ENCODE results near the gene LHX2.

LHX2 gene

DNA sequence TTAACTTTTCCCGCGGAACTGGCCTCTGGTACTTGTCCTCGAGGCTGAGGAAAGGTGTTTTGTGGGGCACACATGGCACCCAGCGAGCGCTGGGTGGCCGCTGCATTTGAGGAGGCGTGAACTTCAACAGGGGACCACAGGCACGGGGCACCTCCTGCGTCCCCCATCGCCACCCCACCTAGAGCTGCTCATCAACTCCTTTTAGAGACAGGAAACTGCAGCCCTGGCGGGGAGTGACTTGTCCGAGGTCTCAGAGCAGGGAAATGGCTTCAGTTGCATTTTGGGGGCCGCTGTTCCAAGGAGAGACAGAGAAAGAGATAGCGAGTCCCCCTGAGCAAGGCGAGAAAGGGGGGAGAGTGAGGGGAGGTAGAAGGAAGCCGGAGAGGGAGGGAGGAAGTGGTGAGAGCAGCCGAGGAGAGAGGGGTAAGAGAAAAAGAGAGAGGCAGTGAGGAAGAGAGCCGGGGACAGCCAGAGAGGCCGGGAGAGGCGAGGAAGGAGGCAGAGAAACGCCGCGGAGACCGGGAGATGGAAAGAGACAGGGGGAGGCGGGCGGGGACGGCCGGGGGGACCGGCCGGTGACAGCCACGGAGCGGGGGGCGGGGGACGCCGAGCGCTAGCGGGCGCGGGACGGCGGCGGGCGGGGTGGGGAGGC is 12.5 kb upstream of the LHX2 start:
- in situ Hi-C loops (cut with MboI; ENCODE audit: low sequenced_read_pairs) = no loop called here

DNA sequence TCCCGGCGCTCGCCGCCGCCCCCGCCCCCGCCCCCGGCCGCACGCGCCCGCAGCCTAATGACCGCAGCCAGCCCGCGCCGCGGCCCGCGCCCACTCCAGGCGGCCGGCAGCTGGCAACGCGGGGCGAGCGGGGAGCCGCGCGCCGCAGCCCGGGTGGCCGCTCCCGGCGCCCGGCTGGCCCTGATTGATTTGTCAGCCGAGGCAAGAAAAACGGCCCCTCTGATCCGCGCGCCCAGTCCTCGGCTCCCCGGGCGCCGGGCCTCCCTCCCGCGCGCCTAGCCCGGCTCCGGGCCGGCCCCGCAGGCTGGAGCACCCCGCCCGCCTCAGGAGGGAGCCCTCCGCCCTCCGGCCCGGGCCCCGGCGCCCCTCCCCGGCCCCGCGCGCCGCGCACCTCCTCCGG is 11.9 kb upstream of the LHX2 start:
- in situ Hi-C loops (cut with MboI; ENCODE audit: low sequenced_read_pairs) = no loop called here

DNA sequence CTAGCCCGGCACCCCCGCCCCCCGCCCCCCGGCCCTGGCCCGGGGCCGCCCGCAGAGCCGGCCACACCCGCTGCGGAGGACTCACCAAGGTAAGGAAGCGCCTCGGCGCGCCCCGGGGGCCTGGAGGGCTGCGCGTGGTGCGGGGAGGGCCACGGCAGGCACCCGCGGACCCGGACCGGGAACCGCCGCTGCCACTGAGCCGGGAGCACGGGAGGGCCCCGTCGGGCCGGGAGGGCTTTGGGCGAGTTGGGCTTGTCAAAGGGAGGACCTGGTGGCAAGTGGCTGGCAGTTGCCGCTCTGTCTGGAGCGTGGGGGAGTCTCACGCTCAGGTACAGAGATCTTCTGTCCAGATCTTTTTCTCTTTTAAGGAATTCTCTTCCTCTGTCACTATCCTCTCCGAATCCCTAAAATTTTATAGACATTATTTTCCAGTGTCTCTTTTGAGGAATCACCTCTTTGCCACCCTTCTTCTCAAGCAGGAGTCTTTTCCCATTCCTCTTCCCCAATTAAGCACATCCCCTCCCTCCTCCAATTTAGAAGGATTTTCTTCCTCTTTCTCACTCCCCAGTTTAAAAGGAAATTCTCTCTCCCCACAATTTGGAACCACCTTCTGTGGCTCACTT is 11.3 kb upstream of the LHX2 start:
- in situ Hi-C loops (cut with MboI; ENCODE audit: low sequenced_read_pairs) = no loop called here

GRCh38 chr9:124000784-124001457 is 10.6 kb upstream of the LHX2 start:
- in situ Hi-C loops (cut with MboI; ENCODE audit: low sequenced_read_pairs) = no loop called here

DNA sequence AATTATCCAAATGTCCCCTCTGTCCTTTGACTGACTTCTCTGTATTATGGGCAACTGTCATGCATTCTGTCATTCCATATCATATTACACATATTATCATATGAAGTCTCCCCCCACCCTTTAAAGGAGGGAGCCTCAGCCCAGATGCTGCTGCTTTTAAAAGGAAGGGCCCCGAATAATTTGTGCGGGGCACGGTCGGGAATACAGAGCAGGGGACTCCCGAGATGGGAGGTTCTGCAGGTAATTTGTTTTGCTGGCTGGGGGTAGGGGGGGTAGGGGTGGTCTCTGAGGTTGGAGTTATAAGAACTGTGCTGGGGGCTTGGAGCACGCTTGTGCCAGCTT is 10.1 kb upstream of the LHX2 start:
- in situ Hi-C loops (cut with MboI; ENCODE audit: low sequenced_read_pairs) = no loop called here

DNA sequence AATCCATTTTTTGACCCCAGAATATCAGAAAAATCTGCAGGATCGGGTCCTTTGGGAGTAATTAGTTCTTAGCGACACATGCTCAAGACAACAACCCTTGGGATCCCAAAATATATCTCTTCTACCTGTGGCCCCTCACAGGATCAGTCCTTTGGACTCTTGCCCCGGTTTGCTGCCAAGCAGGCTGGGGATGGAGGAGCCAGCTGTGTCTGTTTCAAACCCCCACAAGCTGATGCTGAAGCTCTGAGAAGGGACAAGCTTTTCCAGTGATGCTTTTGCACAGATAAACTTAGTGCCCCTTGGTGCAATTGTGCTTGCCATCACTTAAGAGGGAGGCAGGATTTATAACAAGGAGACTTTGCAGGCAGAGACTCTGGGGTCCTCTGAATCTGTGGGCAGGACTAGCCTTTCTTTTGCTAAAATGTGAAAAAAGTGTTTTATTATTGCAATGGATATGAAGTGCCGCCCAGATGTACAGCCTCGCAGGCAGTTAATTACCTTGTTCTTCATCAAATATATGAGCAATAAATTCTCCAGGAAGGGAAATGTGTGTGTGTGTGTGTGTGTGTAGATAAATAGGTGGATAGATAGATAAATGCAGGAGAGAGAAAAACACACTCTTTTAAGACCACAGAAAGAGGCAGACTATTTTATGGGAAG is 9.6 kb upstream of the LHX2 start:
- in situ Hi-C loops (cut with MboI; ENCODE audit: low sequenced_read_pairs) = no loop called here

DNA sequence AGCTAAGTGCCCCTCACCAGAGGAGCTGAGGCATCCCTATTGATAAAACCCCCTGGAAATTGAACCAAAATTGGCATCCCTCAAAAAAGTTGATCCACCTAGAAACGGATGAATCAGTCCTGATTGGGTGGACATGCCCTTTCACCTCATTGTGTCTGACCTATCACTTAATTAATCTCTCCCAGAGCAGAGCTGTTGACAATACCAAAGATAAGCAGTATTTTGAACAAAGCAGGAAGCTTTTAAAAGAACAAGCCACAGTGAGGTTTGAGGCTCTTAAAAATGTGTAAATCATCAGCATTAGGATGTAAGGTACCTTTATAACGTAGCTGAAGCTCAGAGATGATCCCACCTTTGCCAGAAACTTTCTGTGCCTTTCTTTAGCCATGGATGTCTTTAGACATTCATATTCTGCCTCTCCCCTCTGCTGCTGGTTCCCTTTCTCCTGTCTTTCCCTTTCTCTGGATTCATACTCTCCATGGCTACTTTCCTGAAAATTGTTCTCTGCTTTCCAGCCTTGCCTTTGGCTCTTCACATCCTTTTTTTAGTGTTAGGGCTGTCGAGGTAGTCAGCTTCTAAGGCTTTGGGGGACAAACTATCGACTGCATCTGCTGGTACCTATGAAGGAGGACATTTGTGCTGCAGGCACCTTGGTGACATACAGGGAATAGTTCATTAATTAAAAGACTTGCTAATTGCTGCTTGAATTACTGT is 7.8 kb upstream of the LHX2 start:
- in situ Hi-C loops (cut with MboI; ENCODE audit: low sequenced_read_pairs) = no loop called here

DNA sequence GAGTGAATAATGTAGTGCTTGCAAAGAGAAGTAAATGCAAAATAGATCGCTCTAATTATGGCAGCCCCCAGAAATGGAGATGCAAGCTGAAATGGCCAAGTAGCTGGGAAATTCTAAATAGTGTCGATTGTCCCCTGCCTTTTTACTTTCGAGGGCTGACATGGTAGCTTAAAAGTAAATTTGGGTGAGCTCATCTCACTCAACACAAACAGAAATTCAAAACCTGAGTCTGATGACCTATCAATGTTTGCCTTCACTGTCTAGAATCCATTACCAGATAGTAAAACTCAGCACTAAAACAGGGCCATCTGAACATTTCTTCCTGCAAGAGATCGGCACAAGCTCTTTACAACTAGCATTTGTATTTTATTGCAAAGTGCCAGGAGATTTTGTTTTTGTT is 7.0 kb upstream of the LHX2 start:
- in situ Hi-C loops (cut with MboI; ENCODE audit: low sequenced_read_pairs) = no loop called here

- in situ Hi-C loops (cut with MboI; ENCODE audit: low sequenced_read_pairs) = no loop called here
Observed at GRCh38 chr9:124005029-124005771, 6.4 kb upstream of the LHX2 start.

DNA sequence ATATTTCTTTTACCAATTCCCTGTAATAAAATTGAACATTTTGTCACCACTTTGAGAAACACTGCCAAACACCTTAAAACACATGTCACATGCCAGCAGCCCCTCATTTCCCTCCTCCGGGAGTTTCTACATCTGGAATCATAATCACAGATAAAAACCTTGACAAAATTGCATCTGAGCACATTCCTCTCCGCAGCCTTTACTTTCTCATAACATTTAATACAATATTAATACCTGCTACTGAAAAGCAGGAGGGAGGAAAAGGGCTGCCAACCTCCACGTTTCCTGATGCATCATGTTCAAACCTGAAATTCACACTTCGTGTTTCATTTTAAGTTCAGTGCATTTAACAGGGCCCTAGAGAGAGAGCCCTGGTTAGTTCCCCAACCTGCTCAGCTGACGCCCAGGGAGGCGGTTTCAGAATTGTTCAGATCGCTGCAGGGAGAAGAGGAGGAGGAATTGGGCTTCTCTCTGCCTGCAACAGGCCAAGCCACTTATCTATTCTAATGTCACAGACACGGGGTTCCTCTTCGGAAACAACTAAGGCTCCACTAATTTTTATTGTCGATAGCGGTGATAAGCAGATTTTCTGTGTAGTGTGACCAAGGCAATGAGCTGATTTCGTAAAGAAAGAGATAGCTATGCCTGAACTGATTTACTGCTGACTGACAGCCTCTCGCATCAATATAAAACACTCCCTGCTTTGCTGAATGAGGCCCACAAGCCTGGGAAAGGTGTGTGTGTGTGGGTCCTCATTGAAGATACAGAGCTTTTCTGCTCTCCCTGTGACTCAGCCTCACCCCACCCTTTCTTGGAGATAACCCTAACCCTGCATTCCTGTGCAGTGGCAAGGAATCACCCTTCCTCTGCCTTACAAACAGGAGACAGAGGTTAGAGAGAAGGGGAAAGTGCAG is 4.9 kb upstream of the LHX2 start:
- in situ Hi-C loops (cut with MboI; ENCODE audit: low sequenced_read_pairs) = no loop called here

DNA sequence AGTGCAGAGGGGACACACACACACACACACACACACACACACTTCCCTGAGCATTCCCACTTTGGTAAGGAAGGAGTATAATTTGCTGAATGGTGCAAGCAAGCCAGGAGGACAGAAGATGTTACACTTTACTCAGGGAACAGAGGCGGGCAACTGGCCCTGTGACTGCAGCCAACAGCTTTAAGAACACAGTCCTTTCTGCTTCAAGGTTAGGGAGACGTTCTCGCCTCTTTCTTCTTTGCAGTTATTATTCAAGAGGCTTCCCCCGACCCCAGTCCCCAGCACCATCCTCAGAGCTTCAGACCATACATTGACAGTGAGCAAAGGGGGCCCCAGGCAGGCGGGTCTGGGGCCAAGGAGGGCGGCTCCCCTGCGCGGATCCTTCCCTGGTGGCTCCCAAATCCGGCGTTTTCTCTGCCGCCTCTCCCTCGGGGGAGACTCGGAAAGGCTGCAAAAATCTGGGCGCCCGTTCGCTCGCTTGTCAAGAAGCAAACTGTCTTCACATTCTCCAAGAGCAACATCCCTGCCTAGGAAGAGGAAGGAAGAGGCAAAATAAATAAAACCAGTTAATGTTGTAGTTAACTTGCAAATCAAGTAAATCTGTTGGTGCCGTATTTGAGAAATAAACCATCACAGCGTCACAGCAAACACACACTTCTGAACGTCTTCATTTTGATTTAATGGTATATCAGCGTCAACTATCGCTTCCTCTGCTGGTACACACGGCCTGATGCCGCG is 3.8 kb upstream of the LHX2 start:
- in situ Hi-C loops (cut with MboI; ENCODE audit: low sequenced_read_pairs) = no loop called here

- in situ Hi-C loops (cut with MboI; ENCODE audit: low sequenced_read_pairs) = no loop called here
Observed at GRCh38 chr9:124008303-124008693, 3.3 kb upstream of the LHX2 start.

GRCh38 chr9:124008694-124009530 is 2.7 kb upstream of the LHX2 start:
- in situ Hi-C loops (cut with MboI; ENCODE audit: low sequenced_read_pairs) = no loop called here

- in situ Hi-C loops (cut with MboI; ENCODE audit: low sequenced_read_pairs) = no loop called here
Observed at GRCh38 chr9:124009531-124010217, 1.9 kb upstream of the LHX2 start.

DNA sequence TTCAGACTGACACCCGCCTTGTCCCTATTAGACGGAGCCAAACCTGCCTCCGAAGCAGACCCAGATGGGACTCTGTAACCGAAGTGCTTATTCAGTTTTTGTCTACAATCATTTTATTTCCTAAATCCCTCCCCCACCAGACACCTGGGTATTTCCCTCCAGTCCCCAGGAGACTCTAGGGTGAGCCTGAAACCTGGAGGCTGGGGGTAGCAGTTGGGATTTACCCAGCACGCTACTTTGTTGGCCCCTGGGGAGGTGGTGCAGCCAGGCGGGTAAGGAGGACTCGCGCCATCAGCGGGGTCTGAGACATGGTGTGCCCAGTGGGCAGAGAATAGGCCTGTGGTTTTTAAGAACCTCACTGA is 1.3 kb upstream of the LHX2 start:
- in situ Hi-C loops (cut with MboI; ENCODE audit: low sequenced_read_pairs) = no loop called here

DNA sequence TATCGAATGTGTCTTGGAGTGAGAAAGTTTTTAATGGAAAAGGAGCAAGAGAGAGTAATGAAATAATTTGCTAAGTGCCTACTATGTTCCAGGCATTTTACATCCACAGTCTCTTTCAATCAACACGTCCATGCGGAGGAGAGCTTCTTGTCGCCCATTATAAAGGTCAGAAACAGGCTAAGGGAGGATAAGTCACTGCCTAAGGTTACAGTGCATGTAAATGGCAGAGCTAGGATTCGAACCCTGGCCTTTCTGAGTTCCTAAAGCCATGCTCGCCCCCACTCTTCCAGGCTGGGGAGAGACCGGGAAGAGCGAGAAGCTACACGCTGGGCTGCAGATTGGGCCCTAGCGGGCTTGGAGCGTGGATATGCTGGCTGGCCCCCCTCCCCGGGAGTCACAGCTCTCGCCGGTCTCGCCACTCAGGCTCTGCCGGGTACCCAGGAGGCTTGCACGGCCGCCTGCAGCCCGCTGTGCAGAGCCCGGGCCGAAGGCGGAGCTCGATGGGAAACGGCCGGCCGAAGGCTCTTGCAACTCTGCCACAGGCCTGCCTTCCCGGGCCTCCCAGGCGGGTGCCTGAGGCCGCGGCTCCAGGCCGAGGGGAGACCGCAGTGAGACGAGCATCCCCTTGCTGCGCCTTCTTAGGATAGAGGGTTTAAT is 775 bp upstream of the LHX2 start:
- in situ Hi-C loops (cut with MboI; ENCODE audit: low sequenced_read_pairs) = no loop called here

Measured in HL-60/S4 (cell line).